NB4 (cell line): Measurements from ENCODE around the gene LRWD1.

Source experiments
- DNase-seq: peaks from one replicate; pipeline ENCODE4 v3.0.0; 2010; ENCODE audit warnings: low read depth
- H3K4me3 ChIP-seq: one replicate; pipeline ENCODE4 v1.5.1; 2011; ENCODE audit warnings: mild to moderate bottlenecking, low read depth, low read length, moderate library complexity
- MYC ChIP-seq: IDR thresholded peaks from 2 replicates; pipeline ENCODE4 v1.6.1; 2011; ENCODE audit warnings: low read depth, low read length
- POLR2A ChIP-seq: IDR thresholded peaks from 2 replicates; pipeline ENCODE4 v1.6.1; 2011; ENCODE audit warnings: mild to moderate bottlenecking; ENCODE audit not compliant: insufficient read length; ENCODE audit errors: extremely low read depth
- TF ChIP-seq, protein P1 (sequence below): IDR thresholded peaks from 2 replicates; pipeline ENCODE4 v1.6.1; 2011; ENCODE audit warnings: low read depth, low read length
- TF ChIP-seq, protein P2 (sequence below): IDR thresholded peaks from one replicate; pipeline ENCODE4 v1.5.1; 2012; ENCODE audit warnings: low read depth, low read length

The LRWD1 gene

DNA sequence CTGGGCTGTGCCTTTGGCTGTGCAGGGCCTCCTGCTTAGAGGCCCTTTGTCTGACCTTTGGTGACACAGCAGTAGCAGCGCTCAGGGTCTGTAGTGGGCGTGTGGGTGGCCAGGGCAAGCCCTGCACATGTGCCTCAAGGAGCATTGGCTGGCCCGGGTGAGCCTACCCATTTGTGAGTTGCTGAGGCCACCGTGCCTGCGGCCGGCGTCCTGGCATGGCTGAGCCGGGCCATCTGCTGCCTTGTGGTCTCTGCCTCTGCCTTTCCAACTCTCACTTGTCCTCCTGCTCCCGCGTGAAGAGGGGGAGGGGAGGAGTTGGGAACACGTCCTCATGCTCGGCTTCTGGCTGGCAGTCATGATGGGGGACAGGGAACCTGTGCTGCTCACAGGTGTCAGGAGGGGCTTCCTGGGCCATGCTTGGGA is 40.6 kb upstream of the LRWD1 start:
- TF ChIP-seq, protein P1, sequence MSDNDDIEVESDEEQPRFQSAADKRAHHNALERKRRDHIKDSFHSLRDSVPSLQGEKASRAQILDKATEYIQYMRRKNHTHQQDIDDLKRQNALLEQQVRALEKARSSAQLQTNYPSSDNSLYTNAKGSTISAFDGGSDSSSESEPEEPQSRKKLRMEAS, result no peak
- TF ChIP-seq, protein P2, sequence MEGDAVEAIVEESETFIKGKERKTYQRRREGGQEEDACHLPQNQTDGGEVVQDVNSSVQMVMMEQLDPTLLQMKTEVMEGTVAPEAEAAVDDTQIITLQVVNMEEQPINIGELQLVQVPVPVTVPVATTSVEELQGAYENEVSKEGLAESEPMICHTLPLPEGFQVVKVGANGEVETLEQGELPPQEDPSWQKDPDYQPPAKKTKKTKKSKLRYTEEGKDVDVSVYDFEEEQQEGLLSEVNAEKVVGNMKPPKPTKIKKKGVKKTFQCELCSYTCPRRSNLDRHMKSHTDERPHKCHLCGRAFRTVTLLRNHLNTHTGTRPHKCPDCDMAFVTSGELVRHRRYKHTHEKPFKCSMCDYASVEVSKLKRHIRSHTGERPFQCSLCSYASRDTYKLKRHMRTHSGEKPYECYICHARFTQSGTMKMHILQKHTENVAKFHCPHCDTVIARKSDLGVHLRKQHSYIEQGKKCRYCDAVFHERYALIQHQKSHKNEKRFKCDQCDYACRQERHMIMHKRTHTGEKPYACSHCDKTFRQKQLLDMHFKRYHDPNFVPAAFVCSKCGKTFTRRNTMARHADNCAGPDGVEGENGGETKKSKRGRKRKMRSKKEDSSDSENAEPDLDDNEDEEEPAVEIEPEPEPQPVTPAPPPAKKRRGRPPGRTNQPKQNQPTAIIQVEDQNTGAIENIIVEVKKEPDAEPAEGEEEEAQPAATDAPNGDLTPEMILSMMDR, result no peak
- no peak for TF ChIP-seq MYC
- no peak for TF ChIP-seq POLR2A
- H3K4me3 ChIP-seq, result no peak overlapping the region
- no peak for DNase-seq

DNA sequence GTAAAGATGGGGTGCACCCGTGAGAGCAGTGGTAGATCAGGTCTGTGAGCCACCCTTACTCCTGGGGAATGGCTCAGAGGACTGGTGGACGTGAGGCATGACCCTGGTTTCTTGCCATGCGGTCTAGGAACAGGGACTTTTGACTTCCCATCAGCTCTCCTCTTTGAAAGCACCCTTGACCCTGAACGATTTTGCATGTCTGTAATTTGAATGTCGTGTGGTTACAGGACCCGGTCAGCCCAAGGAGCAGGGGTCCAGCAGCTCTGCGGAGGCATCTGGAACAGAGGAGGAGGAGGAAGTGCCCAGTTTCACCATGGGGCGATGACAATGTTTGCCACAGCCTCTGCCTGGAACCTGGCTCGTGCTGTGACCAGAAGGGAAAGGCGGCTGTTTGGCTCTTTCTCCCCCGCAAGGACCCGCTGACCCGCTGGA is 40.0 kb upstream of the LRWD1 start:
- TF ChIP-seq MYC (no peak), POLR2A (no peak)
- TF ChIP-seq, protein P2, result no peak
- TF ChIP-seq, protein P1, result no peak
- DNase-seq, result no peak
- no peak overlapping the region for H3K4me3 ChIP-seq

DNA sequence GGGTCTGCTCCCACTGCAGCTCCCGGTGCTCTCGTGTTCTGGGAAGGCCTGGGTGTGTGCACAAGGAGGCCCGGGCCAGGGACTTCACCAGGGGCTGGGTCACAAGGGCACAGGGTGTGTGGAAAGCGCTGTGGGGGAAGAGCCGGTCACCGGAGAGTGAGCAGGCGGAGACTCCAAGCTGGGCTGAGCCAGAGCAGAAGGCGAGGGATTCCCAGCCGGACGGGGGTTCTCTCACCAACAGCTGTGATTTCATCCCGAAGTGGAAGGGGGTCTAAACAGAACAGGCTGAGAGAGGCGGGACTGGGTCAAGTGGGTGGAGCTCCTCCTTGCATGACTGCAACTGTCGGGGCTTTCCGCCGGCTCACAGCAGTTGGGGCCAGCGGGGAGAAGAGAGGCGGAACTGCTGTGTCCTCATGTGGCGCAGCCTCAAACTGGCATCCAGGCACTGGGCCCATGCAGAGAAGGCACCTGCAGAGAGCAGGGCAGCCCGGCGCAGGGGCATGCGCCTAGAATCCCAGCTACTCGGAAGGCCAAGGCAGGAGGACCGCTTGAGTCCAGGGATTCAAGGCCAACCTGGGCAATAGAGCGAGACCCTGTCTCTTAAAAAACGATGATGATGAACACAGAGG is 39.0 kb upstream of the LRWD1 start:
- TF ChIP-seq, protein P1, result no peak
- TF ChIP-seq POLR2A, result no peak
- TF ChIP-seq MYC, result no peak
- TF ChIP-seq, protein P2, result no peak
- H3K4me3 ChIP-seq, result no peak overlapping the region
- no peak for DNase-seq

DNA sequence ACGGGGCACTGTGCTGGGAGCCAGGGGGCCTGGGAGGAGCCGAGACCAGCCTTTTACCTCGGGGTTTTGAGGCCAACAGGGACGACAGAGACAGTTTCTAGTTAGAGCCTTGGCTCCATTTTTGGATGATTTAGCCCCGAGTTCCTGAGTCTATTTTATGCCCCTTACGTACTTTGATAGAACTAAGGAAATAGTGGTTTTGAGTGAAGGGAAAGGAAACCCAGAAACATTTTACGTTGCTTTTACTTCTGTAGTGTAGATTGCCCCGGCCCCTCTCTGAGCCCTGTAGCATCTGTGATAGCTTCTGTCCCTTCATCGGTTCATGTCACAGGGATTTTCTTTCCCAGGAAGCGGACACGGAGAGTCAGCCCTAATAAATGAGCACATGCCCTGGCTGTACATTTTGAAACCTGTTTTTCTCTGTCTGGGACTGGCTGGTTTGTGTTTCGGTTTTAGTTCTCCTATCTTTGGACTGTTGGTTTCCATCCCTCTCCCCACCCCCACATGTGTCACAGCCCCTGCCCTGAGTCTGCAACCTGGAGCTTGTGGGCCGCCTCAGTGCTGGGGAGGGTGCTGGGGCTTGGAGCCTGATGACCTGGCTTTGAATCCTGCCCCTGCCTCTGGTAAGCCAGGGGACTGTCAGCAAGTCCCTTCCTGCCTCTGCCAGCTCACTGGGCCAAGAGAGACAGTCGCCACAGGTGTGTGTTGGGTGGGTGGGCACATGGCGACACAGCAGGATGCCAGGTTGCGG is 38.3 kb upstream of the LRWD1 start:
- no peak overlapping the region for H3K4me3 ChIP-seq
- no peak for DNase-seq
- TF ChIP-seq, protein P2, result no peak
- TF ChIP-seq POLR2A (no peak), MYC (no peak)
- TF ChIP-seq, protein P1, result no peak

DNA sequence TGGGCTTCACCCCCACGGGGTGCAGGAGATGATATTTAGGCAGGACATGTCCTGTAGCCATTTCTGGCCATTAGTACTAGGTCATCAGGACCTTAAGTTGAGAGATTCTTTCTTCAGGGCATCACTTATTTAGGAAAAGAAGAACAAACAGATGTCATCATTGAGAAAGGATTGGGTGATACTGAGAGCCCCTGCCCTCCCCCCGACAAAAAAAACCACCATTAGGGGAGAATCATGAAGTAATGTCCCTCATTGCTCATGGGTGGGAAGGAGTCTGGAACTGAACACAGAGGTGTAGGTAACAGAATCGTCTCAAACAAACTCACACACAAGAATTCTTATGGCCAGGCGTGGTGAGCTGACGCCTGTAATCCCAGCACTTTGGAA is 37.8 kb upstream of the LRWD1 start:
- TF ChIP-seq, protein P1, result no peak
- no peak for TF ChIP-seq MYC
- TF ChIP-seq, protein P2, result no peak
- TF ChIP-seq POLR2A, result no peak

More for the DNA sequence above, 37.8 kb upstream of the LRWD1 start:
- DNase-seq, result no peak
- H3K4me3 ChIP-seq, result no peak overlapping the region
